HG02973 (cell line): ENCODE results near the gene ZEB2.

Source experiments
- ATAC-seq: cut with Tn5 transposase; IDR thresholded peaks from one replicate; pipeline ENCODE4 v1.9.1; 2021; ENCODE audit warnings: moderate library complexity; ENCODE audit not compliant: unreplicated experiment

The ZEB2 gene

DNA sequence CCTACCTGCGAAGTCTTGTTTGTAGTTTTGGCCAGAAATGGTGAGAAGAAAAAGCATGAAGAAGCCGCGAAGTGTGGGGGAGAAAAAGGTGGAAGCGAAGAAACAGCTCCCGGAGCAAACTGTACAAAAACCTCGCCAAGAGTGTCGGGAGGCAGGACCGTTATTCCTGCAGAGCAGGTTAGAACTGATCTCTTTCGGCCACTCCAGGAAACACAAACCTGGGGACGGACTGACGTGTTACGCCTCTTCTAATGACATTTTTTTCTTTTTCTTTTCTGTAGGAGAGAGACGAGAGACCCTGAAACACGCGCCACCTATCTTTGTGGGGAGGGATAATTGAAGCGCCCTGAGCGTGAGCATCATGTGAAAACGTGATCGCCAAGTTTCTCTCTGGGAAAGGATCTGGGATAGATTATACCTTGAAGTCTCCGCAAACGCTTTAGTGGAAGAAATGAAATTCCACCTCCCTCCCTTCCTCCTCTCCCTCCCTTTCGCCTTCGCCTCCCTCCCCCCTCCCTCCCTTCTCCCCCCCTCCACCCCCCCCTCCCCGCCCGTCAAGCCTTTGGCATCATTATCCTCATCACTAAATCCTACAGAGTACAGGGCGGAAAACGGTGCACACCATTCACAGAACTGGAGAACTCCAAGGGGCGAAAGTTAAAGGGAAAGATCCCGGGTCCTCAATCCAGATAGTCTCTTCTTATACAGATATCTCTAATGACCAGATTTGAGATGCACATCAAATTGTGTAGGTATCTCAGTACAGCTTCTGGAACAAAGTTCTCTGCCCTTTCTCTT lies at the start of gene ZEB2:
TSS of gene ZEB2 (minus strand) at position 186 of the 798 bp plus-strand sequence. CDS start 2,769 bp downstream, outside the sequence.
- ATAC-seq: no peak

DNA sequence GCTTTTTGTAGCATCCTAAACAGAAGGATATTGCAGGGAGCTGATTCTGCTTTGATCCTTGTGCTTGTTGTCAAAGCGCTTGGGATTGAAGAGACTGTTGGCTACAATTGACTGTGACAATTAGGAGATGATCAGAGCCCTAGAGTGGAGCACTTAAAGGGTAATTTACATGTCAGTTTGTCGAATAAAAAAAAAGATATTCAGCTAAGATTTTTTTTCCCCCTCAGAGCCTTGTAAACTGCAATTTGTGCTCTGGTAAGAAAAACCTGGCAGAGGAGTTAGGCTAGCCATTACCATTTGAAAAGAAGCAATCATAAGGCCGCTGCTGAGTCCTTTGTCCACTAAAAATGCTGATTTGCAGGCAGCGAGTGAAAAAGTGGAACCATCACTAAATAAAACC lies 47.8 kb upstream of the ZEB2 start:
- ATAC-seq: no peak

DNA sequence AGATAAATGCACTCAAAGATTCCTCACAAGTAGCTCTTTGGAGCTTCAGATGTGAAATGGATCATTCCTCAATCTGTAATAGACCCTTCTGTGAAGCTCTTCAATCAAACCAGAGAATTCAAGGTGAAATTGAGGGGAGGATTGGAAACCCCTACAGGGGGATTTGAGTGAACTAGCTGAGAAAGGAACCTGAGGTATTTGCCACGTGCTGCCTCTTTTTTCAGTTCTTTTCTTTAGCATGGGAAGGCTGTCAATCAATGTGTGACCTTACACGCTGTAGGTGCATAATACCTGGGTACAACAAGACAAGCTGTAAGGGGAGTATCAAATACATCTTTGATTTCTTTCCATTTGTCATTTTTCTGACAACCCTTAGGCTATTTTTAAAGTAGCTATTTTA lies 46.5 kb upstream of the ZEB2 start:
- ATAC-seq: no peak

DNA sequence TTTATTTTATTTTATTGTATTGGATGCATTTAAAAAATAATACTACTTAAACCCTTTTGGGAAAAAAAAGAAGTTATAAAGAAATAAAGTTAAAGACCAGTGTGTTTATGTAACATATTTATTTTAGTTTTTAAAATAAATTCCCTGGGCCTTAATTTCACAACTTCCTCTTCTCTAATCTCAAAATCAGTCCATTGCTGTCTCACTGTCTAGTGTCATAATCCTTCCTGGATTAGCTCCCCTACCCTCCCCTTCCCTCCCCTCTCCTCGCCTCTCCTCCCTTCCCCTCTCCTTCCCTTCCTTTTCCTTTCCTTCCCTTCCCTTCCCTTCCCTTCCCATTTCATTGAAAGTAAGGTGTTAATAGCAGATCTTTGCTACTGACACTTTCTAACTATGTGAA lies 40.3 kb upstream of the ZEB2 start:
- no peak for ATAC-seq

DNA sequence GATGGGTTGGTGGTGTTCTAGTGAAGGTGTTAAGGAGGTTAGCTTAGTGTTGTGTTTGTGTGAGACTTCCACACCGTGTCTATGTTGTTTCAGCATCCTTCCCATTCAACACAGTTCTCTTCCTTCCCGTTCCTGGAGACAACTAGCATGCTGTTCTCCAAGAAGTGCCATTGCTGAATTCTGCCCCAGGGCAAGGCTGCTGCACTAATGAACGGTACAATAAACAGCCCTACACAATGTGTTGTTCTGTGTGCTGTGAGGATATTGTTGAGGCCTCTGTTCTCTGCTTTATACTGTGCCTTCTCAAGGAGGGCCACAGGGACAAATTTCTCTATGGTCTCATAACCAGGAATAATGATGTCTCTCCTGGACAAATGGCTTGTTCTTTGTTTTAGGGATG lies 39.8 kb upstream of the ZEB2 start:
- no peak for ATAC-seq

DNA sequence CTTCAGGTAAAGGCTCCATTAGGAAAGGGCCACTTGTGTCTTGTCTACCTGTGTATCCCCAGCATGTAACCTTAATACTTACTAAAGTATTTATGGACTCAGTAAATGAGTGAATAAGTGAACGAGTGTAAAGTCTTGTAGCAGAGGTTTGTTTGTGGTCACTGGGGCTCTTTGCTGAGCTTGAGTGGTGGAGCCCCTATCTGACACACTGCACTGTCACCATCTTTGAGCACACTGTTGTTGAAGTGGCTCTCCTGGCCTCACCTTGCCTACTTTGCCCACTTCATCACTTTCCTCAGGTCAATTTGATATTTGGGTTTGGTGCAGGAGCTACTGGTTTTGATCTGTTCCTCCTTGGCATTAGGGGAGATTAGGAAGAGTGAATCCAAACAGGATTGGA lies 39.3 kb upstream of the ZEB2 start:
- no peak for ATAC-seq

DNA sequence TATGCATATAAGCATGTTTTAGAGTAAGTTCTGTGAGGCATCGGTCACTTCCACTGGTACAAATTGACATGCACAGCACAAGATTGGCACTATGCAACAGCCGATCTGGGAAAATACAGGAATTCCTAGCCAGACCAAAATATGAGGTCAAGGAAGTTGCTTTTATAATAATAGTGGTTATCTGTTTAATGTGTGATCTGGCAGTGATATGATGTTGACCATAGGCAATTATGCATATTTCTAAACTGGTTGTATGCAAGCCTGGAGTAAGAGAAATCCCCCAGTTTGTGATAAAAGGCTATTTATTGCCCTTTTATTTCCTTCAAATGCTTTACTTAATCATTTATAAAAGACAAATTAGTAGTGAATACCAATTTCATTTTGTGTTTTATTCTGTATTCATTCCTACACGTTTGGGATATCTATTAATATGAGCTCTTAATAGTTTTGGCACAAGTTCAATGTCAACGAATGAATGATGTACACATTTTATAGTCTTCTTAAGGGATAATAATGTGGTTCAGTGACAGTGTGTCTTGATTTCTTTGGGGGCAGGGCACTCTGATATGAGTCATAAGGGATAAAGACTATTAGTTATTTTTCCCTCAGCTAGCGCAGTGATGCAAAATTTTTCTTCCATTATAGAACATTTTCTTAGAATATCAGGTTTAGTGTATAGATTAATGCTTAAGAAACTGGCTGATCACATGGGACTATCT lies 34.7 kb upstream of the ZEB2 start:
- no peak for ATAC-seq

DNA sequence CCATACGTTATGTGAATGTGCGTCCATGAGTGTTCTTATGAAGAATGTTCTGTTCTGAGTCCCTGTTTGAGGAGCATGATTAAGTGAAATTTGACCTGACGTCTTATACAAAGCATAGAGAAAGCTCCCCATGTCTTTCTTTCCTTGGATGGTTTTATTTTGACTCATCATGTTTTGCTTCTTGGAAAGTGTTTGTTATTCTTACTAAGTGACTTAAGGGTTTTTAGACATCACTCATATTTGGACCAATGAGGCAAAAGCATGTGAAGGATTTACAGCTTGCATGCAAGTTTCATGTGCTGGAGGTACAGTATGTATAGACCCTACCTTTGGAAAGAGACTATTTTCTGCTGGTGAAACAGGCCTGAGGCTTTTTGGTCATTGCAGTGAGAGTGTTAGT lies 33.5 kb upstream of the ZEB2 start:
- ATAC-seq: no peak

DNA sequence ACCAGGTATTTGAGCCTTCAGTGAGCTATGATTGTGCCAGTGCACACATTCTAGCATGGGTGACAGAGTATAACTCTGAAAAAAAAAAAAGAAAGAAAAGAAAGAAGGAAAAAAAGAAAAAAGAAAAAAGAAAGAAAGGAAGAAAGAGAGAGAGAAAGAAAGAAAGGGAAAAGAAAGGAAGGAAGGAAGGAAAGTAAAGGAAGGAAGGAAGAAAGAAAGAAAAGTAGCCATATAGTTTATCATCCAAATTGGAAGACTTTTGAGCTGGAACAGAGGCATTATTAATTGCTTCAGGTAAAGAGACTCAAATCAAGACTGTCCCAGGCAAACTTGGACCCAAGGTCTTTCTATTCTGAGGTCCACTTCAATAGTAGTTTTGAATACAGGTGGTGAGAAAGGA lies 32.9 kb upstream of the ZEB2 start:
- ATAC-seq: no peak

DNA sequence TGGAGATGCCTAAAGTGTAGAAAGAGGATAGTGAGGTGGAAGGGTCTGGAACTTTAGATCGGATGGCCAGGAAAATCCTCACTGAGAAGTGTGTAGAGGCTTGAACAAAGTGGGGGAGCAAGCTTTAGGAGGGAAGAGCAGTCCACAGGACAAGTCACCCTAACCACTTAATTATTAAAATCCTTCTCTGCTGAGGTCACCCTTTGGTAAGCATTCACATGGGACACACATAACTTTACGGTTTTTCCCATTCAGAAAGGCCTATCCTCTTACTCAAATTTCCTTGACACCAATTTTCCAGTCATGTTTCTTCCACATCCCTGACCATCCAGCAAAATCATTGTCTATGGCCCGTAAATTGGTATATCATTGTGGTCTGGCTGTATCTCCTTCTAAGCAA lies 31.0 kb upstream of the ZEB2 start:
- no peak for ATAC-seq

DNA sequence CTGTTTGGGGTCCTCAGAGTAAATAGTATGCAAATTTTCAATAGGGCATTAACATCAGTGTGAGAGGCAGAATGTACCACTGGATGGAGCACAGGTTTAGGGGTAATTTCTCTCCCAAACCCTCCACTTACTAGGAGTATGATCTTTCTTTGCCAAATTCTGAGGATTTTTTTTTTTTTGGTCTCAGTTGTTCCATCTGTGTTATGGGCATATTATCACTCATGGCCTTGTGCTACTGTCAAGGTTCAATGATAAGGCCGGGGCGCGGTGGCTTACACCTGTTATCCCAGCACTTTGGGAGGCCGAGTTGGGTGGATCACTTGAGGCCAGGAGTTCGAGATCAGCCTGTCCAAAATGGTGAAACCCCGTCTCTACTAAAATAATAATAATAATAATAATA lies 30.2 kb upstream of the ZEB2 start:
- ATAC-seq: no peak

DNA sequence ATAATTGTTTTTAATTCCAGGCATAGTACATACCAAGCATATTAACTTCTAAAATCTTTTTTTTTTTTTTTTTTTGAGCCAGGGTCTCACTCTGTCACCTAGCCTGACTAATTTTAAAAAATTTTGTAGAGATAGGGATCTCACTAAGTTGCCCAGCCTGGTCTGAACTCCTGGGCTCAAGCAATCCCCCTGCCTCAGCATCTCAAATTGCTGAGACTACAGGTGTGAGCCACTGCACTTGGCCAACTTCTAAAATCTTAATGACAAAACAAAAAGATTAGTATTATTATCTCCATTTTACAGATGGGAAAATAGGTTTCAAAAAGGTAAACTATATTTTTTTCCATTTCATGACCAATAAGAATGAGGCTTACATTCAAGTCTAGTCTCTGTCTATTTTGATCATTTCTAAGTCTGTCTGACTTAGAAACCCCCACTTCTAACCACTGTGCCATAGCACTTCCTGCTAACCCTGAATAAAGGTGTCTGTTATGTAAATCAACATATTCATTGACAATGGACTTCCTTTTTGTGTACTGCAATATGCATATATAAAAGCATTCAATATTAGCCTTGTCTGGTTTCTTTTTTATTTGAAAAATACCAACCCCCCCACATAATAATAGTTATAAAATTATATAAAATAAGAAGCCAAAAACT lies 28.7 kb upstream of the ZEB2 start:
- no peak for ATAC-seq

DNA sequence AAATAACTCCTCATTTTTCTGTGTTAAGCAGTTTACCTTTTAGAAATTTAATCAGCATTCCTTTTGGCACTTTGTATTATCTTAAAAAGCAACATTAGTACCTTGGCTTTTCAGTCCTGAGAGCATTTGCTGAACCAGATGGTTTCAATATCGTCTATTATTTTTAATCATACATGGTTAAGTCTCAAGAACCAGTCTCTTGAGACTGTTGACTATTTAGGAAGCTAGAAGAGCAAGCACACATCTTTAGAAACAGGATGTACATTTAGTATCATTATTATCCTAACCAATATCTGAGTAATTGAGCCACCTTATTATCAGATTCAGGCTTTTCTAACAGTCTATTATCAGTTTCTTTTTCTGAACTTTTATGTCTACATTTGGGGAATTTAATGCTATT lies 28.2 kb upstream of the ZEB2 start:
- no peak for ATAC-seq

DNA sequence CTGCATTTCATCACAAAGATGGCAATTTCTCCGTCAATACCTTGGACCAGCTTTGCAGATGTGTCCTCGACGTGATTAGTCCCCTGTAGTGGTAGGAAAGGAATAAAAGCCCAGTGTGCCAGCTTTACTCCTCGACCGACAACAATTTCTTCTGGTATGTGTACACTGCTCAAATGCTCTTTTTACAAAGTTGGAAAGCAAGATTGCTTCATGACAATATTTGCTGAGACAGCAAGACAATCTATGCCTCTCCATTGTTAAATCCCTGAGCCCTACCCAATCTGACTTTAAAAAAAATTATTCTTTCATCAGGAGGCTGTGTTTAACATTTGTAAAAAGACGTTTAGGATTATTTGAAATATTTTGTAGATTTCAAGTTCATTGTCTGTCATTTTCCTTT lies 27.6 kb upstream of the ZEB2 start:
- ATAC-seq: no peak

DNA sequence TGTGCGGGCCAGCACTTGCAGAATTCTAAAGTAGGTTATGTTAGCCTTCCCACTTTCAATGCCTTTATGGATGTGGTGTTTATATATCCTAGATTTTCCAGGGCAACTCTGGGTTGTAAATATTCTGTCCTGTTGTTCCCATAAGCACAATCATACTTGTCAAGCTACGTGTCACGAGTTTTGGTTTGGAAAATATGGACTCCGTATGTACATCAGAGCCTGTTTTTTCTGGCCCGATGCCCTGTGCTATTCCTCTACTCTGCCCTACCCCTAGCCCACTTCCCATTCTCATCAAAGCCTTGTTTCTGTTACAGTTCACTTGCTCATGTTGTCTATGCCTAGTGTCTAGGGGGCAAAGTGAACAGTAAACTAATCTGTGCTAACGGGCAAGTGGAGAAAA lies 27.0 kb upstream of the ZEB2 start:
- ATAC-seq: no peak

DNA sequence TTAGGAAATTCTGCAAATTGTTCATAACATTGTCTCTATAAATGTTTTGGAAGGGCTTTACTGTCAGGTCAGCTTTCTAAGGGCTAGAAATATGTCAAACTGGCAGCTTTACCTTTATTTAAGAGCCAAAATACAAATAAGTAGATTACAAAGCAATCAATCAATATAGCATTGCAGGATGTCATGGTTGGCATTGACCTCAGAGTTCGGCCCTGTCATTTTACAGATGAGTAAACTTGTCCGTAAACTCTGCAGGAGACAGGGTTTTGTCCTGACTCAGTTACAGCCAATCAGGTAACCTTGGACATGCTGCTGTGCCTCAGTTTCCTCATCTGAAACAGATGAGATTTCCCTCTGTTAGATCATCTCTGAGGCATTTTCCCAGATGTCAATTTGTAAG lies 25.9 kb upstream of the ZEB2 start:
- no peak for ATAC-seq

DNA sequence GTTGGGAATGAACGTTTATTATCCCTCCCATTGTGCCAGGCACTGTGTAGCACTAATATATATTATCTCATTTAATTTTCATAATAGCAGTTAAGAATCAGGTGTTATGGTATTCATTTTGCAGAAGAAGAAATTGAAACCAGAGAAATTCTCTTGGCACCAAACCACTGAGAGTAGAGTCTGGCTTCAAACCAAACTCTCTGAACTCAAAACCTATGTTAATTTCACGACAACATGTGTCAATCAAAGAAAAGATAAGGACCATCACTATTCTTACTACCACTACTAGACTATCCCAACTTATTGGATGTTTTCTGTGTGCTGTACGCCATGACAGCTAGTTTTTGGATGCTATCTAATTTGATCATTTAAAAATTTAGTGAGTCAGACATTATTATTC lies 24.1 kb upstream of the ZEB2 start:
- no peak for ATAC-seq

DNA sequence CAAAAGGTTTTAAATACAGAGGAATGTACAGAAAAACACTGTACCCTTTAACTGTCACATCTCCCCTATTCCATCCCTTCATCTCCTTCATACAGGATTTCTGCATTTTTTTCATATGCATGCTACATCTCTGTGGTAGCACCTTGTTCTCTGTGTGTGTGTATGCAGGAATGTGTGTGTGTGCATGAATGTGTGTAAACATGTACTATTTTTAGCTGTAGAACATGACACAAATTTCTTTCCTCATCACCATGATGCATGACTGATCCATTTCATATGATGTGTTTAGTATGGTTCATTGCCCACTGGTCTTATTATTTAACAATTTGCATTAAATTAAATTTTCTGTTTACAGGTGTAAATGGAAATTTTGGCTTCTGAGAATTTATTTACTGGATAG lies 21.5 kb upstream of the ZEB2 start:
- no peak for ATAC-seq

DNA sequence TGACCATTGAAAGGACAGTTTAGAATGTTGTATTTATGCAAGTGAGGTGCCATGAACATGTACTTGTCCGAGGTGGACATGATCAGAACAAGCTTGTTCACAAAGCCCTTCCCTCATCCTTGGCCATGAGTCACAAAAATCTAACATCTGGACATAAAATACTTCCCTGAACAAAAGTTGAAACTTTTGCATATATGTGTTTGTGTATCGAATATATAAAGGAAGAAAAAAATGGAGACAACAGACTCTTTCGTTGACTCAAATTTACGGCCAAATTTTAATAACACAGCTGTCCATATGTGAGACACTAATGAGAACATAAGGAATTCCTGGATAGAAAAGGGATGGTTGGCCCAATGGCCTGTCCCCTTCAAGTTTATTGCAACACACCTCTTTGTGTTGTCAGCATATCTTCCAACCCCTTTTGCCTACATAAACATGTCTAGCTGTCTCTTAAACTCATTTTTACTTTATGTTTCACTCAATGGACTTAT lies 19.4 kb upstream of the ZEB2 start:
- ATAC-seq: no peak

DNA sequence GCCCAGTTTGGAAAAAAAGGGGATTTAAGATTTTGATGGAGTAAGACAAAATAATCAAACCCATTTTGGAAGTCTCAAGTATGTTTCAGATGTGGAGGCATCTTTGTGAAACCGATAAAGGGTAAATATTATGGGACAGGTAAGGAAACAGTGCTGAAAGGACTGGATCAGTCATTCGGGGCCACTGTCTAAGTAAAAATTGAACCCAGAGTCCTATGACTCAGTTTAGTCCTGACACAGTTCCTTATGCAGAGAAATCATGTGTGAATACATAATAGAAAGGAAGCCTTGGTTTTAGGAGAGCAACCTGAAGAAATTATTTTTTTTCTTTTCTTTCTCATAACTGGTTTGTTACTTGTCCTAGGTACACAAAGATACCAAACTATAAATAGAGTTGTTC lies 15.4 kb upstream of the ZEB2 start:
- ATAC-seq: no peak

DNA sequence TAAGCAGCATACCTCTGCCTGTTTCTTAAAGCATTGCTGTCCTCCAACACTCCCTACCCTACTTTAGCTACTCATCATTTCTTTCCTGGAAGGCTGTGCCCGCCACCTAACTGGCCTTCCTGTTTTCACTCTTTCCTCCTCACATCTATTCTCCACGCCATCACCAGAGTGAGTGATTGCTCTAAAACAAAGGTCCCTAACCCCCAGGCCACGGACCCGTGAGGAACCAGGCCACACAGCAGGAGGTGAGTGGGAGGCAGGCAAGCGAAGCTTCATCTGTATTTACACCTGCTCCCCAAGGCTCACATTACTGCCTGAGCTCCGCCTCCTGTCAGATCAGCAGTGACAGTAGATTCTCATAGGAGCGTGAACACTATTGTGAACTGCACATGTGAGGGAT lies 13.3 kb upstream of the ZEB2 start:
- no peak for ATAC-seq

DNA sequence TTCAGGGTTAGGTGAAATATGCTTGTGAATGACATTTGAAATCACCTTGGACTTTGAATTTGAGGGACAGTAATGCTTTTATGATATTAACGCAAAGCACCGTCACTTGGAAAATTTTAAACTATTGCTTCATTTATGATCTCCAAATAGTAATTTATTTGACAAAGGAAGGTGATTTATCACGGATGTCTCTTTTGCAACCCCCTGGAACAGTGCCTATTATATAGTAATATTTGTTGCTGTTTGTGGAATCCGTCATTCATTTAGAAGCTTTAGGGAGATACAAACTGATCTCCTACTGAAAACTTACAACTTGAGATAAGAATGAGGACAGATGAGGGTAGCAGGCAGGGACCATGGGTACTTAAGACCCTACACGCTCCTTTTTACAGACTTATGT lies 10.7 kb upstream of the ZEB2 start:
- ATAC-seq: no peak
